CD4-positive, CD25-positive, alpha-beta regulatory T cell (primary cell): ENCODE data around the gene TECPR2. TPM values are rescaled to one million over a fixed set of nuclear protein-coding genes. Genes with fewer than 3 reads are reported as not detected.

Experiments used
- ATAC-seq, 2 donors: fragments of 150-1000 bp; cut with Tn5 transposase; one replicate each; pipeline ENCODE4 v1.10.0; 2021; ENCODE audit warnings: low read depth in 2 of 2, moderate number of reproducible peaks in 2 of 2, moderate library complexity in 1 of 2
- DNase-seq, 3 donors: peaks; one replicate each; pipeline versions ENCODE4 v3.0.0 to v3.0.0-alpha.2; 2012 to 2022; ENCODE audit warnings: mixed read lengths in 1 of 3
- H3K27ac ChIP-seq: one replicate; pipeline ENCODE4 v1.7.0; 2013; ENCODE audit warnings: mild to moderate bottlenecking, low read length; ENCODE audit not compliant: insufficient read depth, poor library complexity, severe bottlenecking
- H3K27me3 ChIP-seq: one replicate; pipeline ENCODE4 v1.7.0; 2013; ENCODE audit warnings: low read length; ENCODE audit not compliant: control insufficient read depth, insufficient read depth
- H3K36me3 ChIP-seq: one replicate; pipeline ENCODE4 v1.7.0; 2013; ENCODE audit warnings: mild to moderate bottlenecking, low read length, moderate library complexity; ENCODE audit not compliant: control insufficient read depth, insufficient read depth
- H3K4me1 ChIP-seq: 2 replicates; pipeline ENCODE4 v1.7.0; 2013; ENCODE audit warnings: mild to moderate bottlenecking, low read length; ENCODE audit not compliant: insufficient read depth, control insufficient read depth, poor library complexity, severe bottlenecking
- H3K4me3 ChIP-seq: one replicate; pipeline ENCODE4 v1.7.0; 2013; ENCODE audit warnings: low read depth, mild to moderate bottlenecking, low read length, moderate library complexity
- H3K9me3 ChIP-seq, 2 experiments: 1 replicate in 1 of 2; 2 replicates in 1 of 2; pipeline ENCODE4 v1.7.0; 2013; ENCODE audit warnings: low read length in 2 of 2, mild to moderate bottlenecking in 1 of 2, moderate library complexity in 1 of 2; ENCODE audit not compliant: control insufficient read depth in 2 of 2
- H3K27ac Mint-ChIP-seq, 3 donors: one replicate each; pipeline ENCODE4 v1.8.0; 2020 to 2022; ENCODE audit warnings: mild to moderate bottlenecking in 3 of 3, mixed read lengths in 3 of 3, moderate library complexity in 2 of 3
- H3K27me3 Mint-ChIP-seq: one replicate; pipeline ENCODE4 v1.8.0; 2022; ENCODE audit warnings: mild to moderate bottlenecking, mixed read lengths
- H3K36me3 Mint-ChIP-seq: one replicate; pipeline ENCODE4 v1.8.0; 2020; ENCODE audit warnings: mixed read lengths
- H3K4me1 Mint-ChIP-seq, 4 donors: one replicate each; pipeline ENCODE4 v1.8.0; 2020 to 2022; ENCODE audit warnings: mixed read lengths in 4 of 4, mild to moderate bottlenecking in 1 of 4
- H3K4me3 Mint-ChIP-seq, 4 donors: one replicate each; pipeline ENCODE4 v1.8.0; 2020 to 2022; ENCODE audit warnings: mild to moderate bottlenecking in 4 of 4, mixed read lengths in 4 of 4, moderate library complexity in 3 of 4
- H3K9me3 Mint-ChIP-seq, 7 donors: one replicate each; pipeline ENCODE4 v1.8.0; 2020 to 2022; ENCODE audit warnings: mixed read lengths in 7 of 7, mild to moderate bottlenecking in 3 of 7, moderate library complexity in 2 of 7
- polyA plus RNA-seq, 4 donors: library from polyadenylated mRNA; unstranded; fragments of 300-500 nt; fragmentation: Illumina TruSeq; gene quantifications; one replicate each; pipeline ENCODE4 v1.2.3, GENCODE V29; 2021
- total RNA-seq: library from RNA; stranded (reverse); gene quantifications from one replicate; pipeline ENCODE4 v1.2.3, GENCODE V29; 2022

The TECPR2 gene
- total and polyA plus RNA-seq, 5 donors from 2014 or later, result 2.4 to 12.7 (median 2.9) TPM

DNA sequence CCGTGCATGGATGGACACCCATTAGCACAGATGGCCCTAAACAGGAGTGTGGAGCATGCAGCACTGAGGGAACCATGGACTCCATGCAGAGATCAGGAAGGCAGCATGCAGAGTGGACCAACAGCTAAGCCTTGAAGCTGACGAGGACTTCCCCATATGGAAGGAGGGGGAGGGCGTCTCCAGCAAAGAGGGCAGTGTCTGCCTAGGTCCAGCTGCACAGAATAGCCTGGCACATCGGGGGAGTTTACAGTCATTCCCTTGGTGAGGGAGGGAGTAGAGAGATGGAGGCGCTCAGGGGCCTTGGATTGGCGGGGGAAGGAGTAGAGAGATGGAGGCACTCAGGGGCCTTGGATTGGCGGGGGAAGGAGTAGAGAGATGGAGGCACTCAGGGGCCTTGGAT is 82.3 kb downstream of the TECPR2 start:
- ATAC-seq (no peak), DNase-seq (no peak)
- Histone ChIP-seq H3K27me3 (no peaks in the 10 kb centered on the region), H3K4me1 (no peaks in the 10 kb centered on the region), H3K4me3 (no peak overlapping the region), H3K9me3 (no peaks in the 10 kb centered on the region), H3K27ac (no peak overlapping the region), H3K36me3 (peaks cover 34% of the 10 kb centered on the region)
- Mint-ChIP-seq H3K27me3 (no peaks in the 10 kb centered on the region), H3K4me3 (no peak overlapping the region), H3K27ac (no peak overlapping the region), H3K9me3 (no peaks in the 10 kb centered on the region), H3K4me1 (no peaks in the 10 kb centered on the region), H3K36me3 (peaks cover 31% of the 10 kb centered on the region)

DNA sequence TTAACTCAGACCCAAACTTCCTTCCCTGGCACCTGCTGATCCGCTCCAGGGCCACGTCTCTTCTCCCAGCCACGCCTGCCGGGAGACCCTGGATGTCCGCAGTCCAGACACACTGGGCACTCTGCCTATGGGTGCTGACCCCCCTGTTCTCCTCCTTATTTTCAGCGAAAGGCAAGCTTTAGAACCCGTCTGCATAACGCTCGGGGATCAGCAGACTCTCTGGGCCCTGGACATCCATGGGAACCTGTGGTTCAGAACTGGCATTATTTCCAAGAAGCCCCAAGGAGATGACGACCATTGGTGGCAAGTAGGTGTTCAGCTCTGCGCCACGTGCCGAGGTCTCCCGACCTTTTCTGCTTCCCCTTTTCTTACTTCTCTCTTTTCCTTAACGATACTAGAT is 82.9 kb downstream of the TECPR2 start:
- peaks cover 34% of the 10 kb centered on the region for H3K36me3 Mint-ChIP-seq

DNA sequence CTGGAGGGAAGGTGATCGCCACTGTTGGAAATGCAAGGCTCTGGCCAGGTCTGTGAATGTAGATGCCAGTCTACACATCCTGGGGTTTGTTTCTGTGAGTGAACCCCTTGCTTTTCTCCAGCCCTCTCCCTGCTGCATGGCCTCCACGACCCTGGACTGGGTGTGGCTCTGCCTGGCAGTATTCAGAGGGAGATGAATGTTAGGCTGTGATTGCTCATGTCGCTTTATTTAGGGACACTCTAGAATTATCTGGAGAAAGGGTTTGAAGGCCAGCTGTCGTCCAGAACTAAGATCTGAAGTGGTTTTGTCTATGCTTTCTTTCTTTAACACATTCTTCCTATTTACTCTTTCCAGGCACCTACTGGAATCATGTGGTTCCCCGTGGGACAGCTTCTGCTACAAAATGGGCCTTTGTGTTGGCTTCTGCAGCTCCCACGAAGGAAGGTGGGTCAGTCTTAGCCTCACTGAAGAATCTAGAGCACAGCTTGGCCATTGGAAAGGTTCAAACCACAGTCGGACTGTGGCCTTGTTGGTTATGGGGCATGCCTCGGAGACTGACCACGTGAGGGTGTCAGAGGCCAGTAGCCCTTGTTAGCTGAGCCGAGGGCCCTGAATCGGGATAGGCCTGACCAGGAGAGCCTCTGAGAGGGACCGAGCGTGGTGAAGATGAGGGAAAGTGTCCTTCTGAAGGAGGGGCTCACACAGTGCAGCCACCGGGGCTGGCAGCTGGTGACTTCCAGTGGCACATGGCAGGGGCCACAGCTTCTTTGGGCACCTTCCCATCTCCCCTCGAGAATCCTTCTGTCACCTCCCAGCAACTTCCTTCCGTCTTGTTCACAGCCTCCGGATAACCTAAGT is 87.7 kb downstream of the TECPR2 start:
- no peaks in the 10 kb centered on the region for H3K9me3 Mint-ChIP-seq
- H3K36me3 ChIP-seq, result peaks cover 21% of the 10 kb centered on the region
- DNase-seq (no peak), ATAC-seq (no peak)
- no peak overlapping the region for H3K4me3 Mint-ChIP-seq
- H3K4me1 Mint-ChIP-seq, result peaks cover 0 to 2% (median 0%) of the 10 kb centered on the region in 4 donors
- no peaks in the 10 kb centered on the region for H3K27me3 Mint-ChIP-seq
- no peaks in the 10 kb centered on the region for H3K4me1 ChIP-seq
- no peak overlapping the region for H3K4me3 ChIP-seq
- H3K27ac ChIP-seq, result no peak overlapping the region
- no peaks in the 10 kb centered on the region for H3K9me3 ChIP-seq
- H3K27me3 ChIP-seq, result no peaks in the 10 kb centered on the region
- H3K27ac Mint-ChIP-seq, result no peak overlapping the region
- H3K36me3 Mint-ChIP-seq, result peaks cover 27% of the 10 kb centered on the region

More for the DNA sequence above, 82.9 kb downstream of the TECPR2 start:
- Mint-ChIP-seq H3K9me3 (no peaks in the 10 kb centered on the region), H3K27ac (no peak overlapping the region), H3K4me3 (no peak overlapping the region), H3K4me1 (no peaks in the 10 kb centered on the region), H3K27me3 (no peaks in the 10 kb centered on the region)
- Histone ChIP-seq H3K9me3 (no peaks in the 10 kb centered on the region), H3K4me1 (no peaks in the 10 kb centered on the region), H3K36me3 (peaks cover 36% of the 10 kb centered on the region), H3K27me3 (no peaks in the 10 kb centered on the region), H3K4me3 (no peak overlapping the region), H3K27ac (no peak overlapping the region)
- DNase-seq (no peak), ATAC-seq (no peak)

DNA sequence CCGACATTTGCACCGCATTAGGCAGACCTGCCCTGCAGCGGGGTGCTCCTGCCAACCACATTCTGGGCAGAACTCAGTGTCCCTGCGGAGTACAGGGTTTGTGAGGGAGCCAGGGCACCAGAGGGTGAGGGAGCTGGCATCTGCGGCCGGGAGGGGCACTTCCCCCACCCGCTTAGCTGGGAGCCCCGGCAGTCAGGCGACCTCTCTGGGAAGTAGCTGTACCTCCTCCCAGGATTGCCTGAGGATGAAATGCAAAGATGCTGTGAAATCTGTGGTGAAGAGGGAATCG is 88.3 kb downstream of the TECPR2 start:
- Histone ChIP-seq H3K9me3 (no peaks in the 10 kb centered on the region), H3K4me3 (no peak overlapping the region), H3K4me1 (no peaks in the 10 kb centered on the region), H3K27me3 (no peaks in the 10 kb centered on the region), H3K27ac (no peak overlapping the region), H3K36me3 (peaks cover 21% of the 10 kb centered on the region)
- no peaks in the 10 kb centered on the region for H3K27me3 Mint-ChIP-seq
- H3K4me1 Mint-ChIP-seq, result peaks cover 0 to 2% (median 0%) of the 10 kb centered on the region in 4 donors
- ATAC-seq, result no peak
- H3K36me3 Mint-ChIP-seq, result peaks cover 26% of the 10 kb centered on the region
- no peaks in the 10 kb centered on the region for H3K9me3 Mint-ChIP-seq
- DNase-seq, result no peak
- no peak overlapping the region for H3K4me3 Mint-ChIP-seq
- H3K27ac Mint-ChIP-seq, result no peak overlapping the region

DNA sequence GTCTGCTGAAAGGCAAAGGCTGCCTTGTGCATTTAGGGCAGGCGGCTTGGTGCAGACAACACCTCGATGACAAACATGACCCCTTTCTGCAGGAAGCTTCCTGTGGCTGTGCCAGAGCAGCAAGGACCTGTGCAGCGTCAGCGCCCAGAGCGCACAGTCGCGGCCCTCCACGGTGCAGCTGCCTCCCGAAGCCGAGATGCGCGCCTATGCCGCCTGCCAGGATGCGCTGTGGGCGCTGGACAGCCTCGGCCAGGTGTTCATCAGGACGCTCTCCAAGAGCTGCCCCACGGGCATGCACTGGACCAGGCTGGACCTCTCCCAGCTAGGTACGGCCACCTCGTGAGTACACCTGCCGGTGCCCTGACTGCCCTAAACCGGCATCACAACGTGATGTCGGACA is 89.6 kb downstream of the TECPR2 start:
- Histone ChIP-seq H3K4me3 (no peak overlapping the region), H3K4me1 (no peaks in the 10 kb centered on the region), H3K9me3 (no peaks in the 10 kb centered on the region), H3K27me3 (no peaks in the 10 kb centered on the region), H3K36me3 (peaks cover 21% of the 10 kb centered on the region), H3K27ac (no peak overlapping the region)
- no peak for DNase-seq
- Mint-ChIP-seq H3K9me3 (no peaks in the 10 kb centered on the region), H3K27me3 (no peaks in the 10 kb centered on the region), H3K36me3 (peaks cover 22% of the 10 kb centered on the region), H3K4me3 (no peak overlapping the region), H3K27ac (no peak overlapping the region), H3K4me1 (peaks cover 0 to 2% (median 0%) of the 10 kb centered on the region in 4 donors)
- no peak for ATAC-seq

GRCh38 chr14:102454711-102455110 is 92.0 kb downstream of the TECPR2 start:
- H3K36me3 Mint-ChIP-seq, result peaks cover 27% of the 10 kb centered on the region
- H3K27ac Mint-ChIP-seq, result no peak overlapping the region
- Histone ChIP-seq H3K4me1 (no peaks in the 10 kb centered on the region), H3K27me3 (no peaks in the 10 kb centered on the region), H3K9me3 (no peaks in the 10 kb centered on the region), H3K36me3 (peaks cover 16% of the 10 kb centered on the region), H3K4me3 (no peak overlapping the region), H3K27ac (no peak overlapping the region)
- ATAC-seq (no peak), DNase-seq (no peak)
- H3K9me3 Mint-ChIP-seq, result no peaks in the 10 kb centered on the region
- H3K27me3 Mint-ChIP-seq, result no peaks in the 10 kb centered on the region
- no peak overlapping the region for H3K4me3 Mint-ChIP-seq
- H3K4me1 Mint-ChIP-seq, result peaks cover 0 to 2% (median 0%) of the 10 kb centered on the region in 4 donors

DNA sequence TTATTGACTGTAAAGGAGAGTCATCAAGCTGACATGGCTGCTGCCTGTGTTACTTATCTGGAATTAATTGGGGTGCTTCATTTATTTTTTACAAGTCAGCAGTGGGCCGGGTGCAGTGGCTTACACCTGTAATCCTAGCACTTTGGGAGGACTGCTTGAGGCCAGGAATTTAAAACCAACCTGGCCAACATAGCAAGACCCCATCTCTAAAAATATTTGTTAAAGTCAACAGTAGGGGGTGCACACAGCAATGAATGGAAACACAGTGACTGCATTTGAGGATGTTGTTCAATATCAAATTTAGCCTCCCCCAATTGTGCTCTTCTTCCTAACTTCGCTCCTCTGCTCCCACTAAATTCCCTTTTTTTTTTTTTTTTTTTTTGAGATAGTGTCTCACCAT is 94.8 kb downstream of the TECPR2 start:
- H3K27ac Mint-ChIP-seq, result no peak overlapping the region
- no peaks in the 10 kb centered on the region for H3K9me3 Mint-ChIP-seq
- peaks cover 23% of the 10 kb centered on the region for H3K36me3 Mint-ChIP-seq
- Histone ChIP-seq H3K27ac (no peak overlapping the region), H3K4me1 (no peaks in the 10 kb centered on the region), H3K9me3 (no peaks in the 10 kb centered on the region), H3K4me3 (no peak overlapping the region), H3K36me3 (no peaks in the 10 kb centered on the region), H3K27me3 (no peaks in the 10 kb centered on the region)
- no peaks in the 10 kb centered on the region for H3K27me3 Mint-ChIP-seq
- no peak for DNase-seq
- ATAC-seq, result no peak
- peaks cover 0 to 2% (median 0%) of the 10 kb centered on the region in 4 donors for H3K4me1 Mint-ChIP-seq
- H3K4me3 Mint-ChIP-seq, result no peak overlapping the region
